Endothelial cell of umbilical vein (primary cell): ENCODE results near the gene CDH1. TPM values are rescaled to one million over a fixed set of nuclear protein-coding genes. Genes with fewer than 3 reads are reported as not detected.

Source experiments
- BruUV-seq: library from RNA; stranded (reverse); fragments of 400-500 nt; replicated peaks from 2 replicates; lab custom pipeline; 2021; lab: Mats Ljungman, UMichigan
- CTCF ChIA-PET: fragments of 300-600, 350-600 bp; sonication (Branson Sonifier 250); formaldehyde crosslinking; loops from one replicate; lab custom pipeline; 2021; ENCODE audit warnings: antibody characterized with exemption, inconsistent platforms; lab: Charles Lee
- POLR2A ChIA-PET: fragments of 300-600, 350-600 bp; sonication (Branson Sonifier 250); formaldehyde crosslinking; loops from one replicate; lab custom pipeline; 2021; ENCODE audit warnings: antibody characterized with exemption, inconsistent platforms; lab: Charles Lee
- DNase-seq: peaks from one replicate; pipeline ENCODE4 v3.0.0-alpha.2; 2011; ENCODE audit warnings: low read depth, low spot score
- FAIRE-seq: peaks from 2 replicates; lab custom pipeline; 2011; peaks lifted over from hg19 to GRCh38; lab: Jason Lieb, UNC
- H2AFZ ChIP-seq: 2 replicates; pipeline ENCODE4 v1.6.0; 2012; ENCODE audit warnings: low read depth, low read length, control low read depth, inconsistent platforms
- H3K27ac ChIP-seq: 2 replicates; pipeline ENCODE4 v1.5.1; 2011; ENCODE audit warnings: low read depth, mild to moderate bottlenecking, control low read depth, low read length, moderate library complexity; ENCODE audit not compliant: insufficient read depth
- H3K27me3 ChIP-seq, 2 experiments: 2 replicates each; pipeline versions ENCODE4 v1.6.0 to v1.6.1; 2011; ENCODE audit warnings: low read length in 2 of 2, mixed read lengths in 1 of 2; ENCODE audit not compliant: control insufficient read depth in 2 of 2, insufficient read depth in 2 of 2
- H3K36me3 ChIP-seq, 2 experiments: 2 replicates in 1 of 2; 3 replicates in 1 of 2; pipeline ENCODE4 v1.5.1; 2011; ENCODE audit warnings: low read length in 2 of 2, mild to moderate bottlenecking in 1 of 2, moderate library complexity in 1 of 2; ENCODE audit not compliant: control insufficient read depth in 2 of 2, insufficient read depth in 2 of 2; ENCODE audit errors: extremely low read depth in 1 of 2
- H3K4me1 ChIP-seq: 3 replicates; pipeline ENCODE4 v1.5.1; 2011; ENCODE audit warnings: mild to moderate bottlenecking, low read length; ENCODE audit not compliant: control insufficient read depth, insufficient read depth; ENCODE audit errors: extremely low read depth
- H3K4me2 ChIP-seq: 2 replicates; pipeline ENCODE4 v1.6.1; 2011; ENCODE audit warnings: low read length, control low read depth, mixed read lengths; ENCODE audit not compliant: insufficient read depth
- H3K4me3 ChIP-seq, 3 experiments: fragments of 200-600 bp in 1 of 3; sonication (generic), shearing (Covaris generic) in 1 of 3; replicated peaks in 1 of 3; 2 replicates each; pipeline ENCODE4 v1.5.1; 2011 to 2016; ENCODE audit warnings: control low read depth in 3 of 3, low read length in 3 of 3, mild to moderate bottlenecking in 2 of 3, inconsistent platforms in 1 of 3, low read depth in 1 of 3, moderate library complexity in 1 of 3; ENCODE audit not compliant: insufficient read depth in 1 of 3
- H3K79me2 ChIP-seq: 2 replicates; pipeline ENCODE4 v1.6.0; 2012; ENCODE audit warnings: low read length, inconsistent platforms; ENCODE audit not compliant: control insufficient read depth, insufficient read depth
- H3K9ac ChIP-seq: replicated peaks from 2 replicates; pipeline ENCODE3; 2011; ENCODE audit warnings: low read length, control low read depth; ENCODE audit not compliant: insufficient read depth; ENCODE audit errors: extremely low read depth
- H3K9me1 ChIP-seq: replicated peaks from 3 replicates; pipeline ENCODE4 v1.6.0; 2011; ENCODE audit warnings: mild to moderate bottlenecking, low read length; ENCODE audit not compliant: control insufficient read depth, insufficient read depth; ENCODE audit errors: extremely low read depth
- H3K9me3 ChIP-seq: replicated peaks from 2 replicates; pipeline ENCODE4 v1.5.1; 2012; ENCODE audit warnings: low read length, inconsistent platforms; ENCODE audit not compliant: control insufficient read depth, insufficient read depth
- H4K20me1 ChIP-seq: replicated peaks from 2 replicates; pipeline ENCODE3; 2011; ENCODE audit warnings: mild to moderate bottlenecking, low read length; ENCODE audit not compliant: control insufficient read depth, insufficient read depth; ENCODE audit errors: extremely low read depth
- EZH2 ChIP-seq: IDR thresholded peaks from 2 replicates; pipeline ENCODE4 v1.6.1; 2012; ENCODE audit warnings: borderline replicate concordance, low read depth, mild to moderate bottlenecking, moderate library complexity, low read length, inconsistent platforms; ENCODE audit not compliant: severe bottlenecking
- FOS ChIP-seq: IDR thresholded peaks from 2 replicates; pipeline ENCODE4 v1.6.1; 2011; ENCODE audit warnings: mild to moderate bottlenecking, low read length, moderate library complexity, borderline replicate concordance; ENCODE audit not compliant: insufficient read depth
- GATA2 ChIP-seq: IDR thresholded peaks from 2 replicates; pipeline ENCODE4 v1.7.0; 2011; ENCODE audit warnings: low read depth, mild to moderate bottlenecking, moderate library complexity, mixed read lengths, low read length; ENCODE audit not compliant: insufficient read length, insufficient read depth
- JUN ChIP-seq: IDR thresholded peaks from 2 replicates; pipeline ENCODE4 v1.6.1; 2011; ENCODE audit warnings: borderline replicate concordance, low read depth; ENCODE audit not compliant: insufficient read length, insufficient read depth
- MYC ChIP-seq: IDR thresholded peaks from one replicate; pipeline ENCODE4 v1.6.1; 2011; ENCODE audit warnings: mild to moderate bottlenecking, low read depth, low read length
- POLR2A ChIP-seq: IDR thresholded peaks from 2 replicates; pipeline ENCODE4 v1.6.1; 2012; ENCODE audit warnings: low read depth, mild to moderate bottlenecking, control low read depth, low read length
- POLR2AphosphoS5 ChIP-seq: IDR thresholded peaks from 2 replicates; pipeline ENCODE4 v1.6.1; 2012; ENCODE audit warnings: low read depth, mild to moderate bottlenecking, control low read depth, low read length, moderate library complexity; ENCODE audit not compliant: insufficient read depth
- dilution Hi-C: fragments of 300-500 bp; cut with MboI; formaldehyde crosslinking; loops from one replicate; pipeline ENCODE4 v1.15.0; 2019; ENCODE audit warnings: low sequenced_read_pairs; ENCODE audit not compliant: extremely low pct_ligation_motif_present
- intact Hi-C: fragments of 100-400 bp; cut with micrococcal nuclease; formaldehyde crosslinking; loops from one replicate; pipeline ENCODE4 v1.10.0; 2022
- polyA plus RNA-seq, 4 experiments: library from polyadenylated mRNA; depleted of rRNA in 3 of 4; stranded (reverse) in 3 of 4; unstranded in 1 of 4; fragments of >200 nt; gene quantifications; 2 replicates each; pipeline versions ENCODE4 v1.2.1 to v1.2.3, GENCODE V29; 2011 to 2012; ENCODE audit warnings: missing spikeins in 1 of 4
- total RNA-seq: library from RNA; stranded (reverse); gene quantifications from 2 replicates; pipeline ENCODE4 v1.2.3, GENCODE V29; 2021
- TF ChIP-seq, protein P1 (sequence below): IDR thresholded peaks from 2 replicates; pipeline ENCODE4 v1.6.1; 2011; ENCODE audit not compliant: insufficient read depth, insufficient read length
- TF ChIP-seq, protein P2 (sequence below), 2 donors: IDR thresholded peaks; 1 replicate in 1 of 2; 2 replicates in 1 of 2; pipeline ENCODE4 v1.5.1; 2011; ENCODE audit warnings: low read length in 2 of 2, mild to moderate bottlenecking in 2 of 2, moderate library complexity in 2 of 2, control low read depth in 1 of 2, inconsistent platforms in 1 of 2, low read depth in 1 of 2; ENCODE audit not compliant: insufficient read depth in 1 of 2; ENCODE audit errors: extremely low read depth in 1 of 2

CDH1 gene
- total and polyA plus RNA-seq, 2 donors (not counting 3 experiments of a cell fraction or from before 2014, with no cell fraction given): 0.28 to 0.69 TPM

DNA sequence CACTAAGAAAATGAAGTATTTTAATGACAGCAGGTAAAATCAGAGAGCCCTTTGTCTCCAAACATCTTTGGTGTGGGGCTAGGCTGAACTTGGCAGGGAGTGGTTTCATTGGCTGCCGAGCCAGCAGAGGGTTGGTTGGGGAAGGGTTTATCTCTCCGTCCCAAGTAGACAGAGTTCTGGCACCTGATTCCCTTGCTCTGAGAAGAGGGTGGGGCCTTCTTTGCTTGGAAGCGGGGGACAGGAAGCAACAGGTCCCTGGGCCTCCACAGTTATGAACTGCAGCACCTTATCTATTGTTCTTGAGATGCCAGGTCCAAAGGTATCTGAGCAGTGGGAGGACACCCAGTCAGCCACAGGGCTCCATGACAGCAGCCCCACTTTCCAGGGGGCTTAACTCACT is 12.3 kb upstream of the CDH1 start:
- no peak overlapping the region for H2AFZ ChIP-seq
- H3K4me3 ChIP-seq: no peak overlapping the region
- H3K4me1 ChIP-seq: no peaks in the 10 kb centered on the region
- no peaks in the 10 kb centered on the region for H3K9me3 ChIP-seq
- no peaks in the 10 kb centered on the region for H4K20me1 ChIP-seq
- dilution Hi-C loops (no loop called here), intact Hi-C loops (no loop called here)
- no TSS peak for BruUV-seq
- TF ChIP-seq EZH2: no peak
- no peak for TF ChIP-seq JUN
- TF ChIP-seq, protein P1, sequence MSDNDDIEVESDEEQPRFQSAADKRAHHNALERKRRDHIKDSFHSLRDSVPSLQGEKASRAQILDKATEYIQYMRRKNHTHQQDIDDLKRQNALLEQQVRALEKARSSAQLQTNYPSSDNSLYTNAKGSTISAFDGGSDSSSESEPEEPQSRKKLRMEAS: no peak
- no peak for TF ChIP-seq MYC
- no peak for TF ChIP-seq POLR2A
- no peak for TF ChIP-seq POLR2AphosphoS5
- TF ChIP-seq FOS: no peak
- TF ChIP-seq GATA2: no peak
- TF ChIP-seq, protein P2, sequence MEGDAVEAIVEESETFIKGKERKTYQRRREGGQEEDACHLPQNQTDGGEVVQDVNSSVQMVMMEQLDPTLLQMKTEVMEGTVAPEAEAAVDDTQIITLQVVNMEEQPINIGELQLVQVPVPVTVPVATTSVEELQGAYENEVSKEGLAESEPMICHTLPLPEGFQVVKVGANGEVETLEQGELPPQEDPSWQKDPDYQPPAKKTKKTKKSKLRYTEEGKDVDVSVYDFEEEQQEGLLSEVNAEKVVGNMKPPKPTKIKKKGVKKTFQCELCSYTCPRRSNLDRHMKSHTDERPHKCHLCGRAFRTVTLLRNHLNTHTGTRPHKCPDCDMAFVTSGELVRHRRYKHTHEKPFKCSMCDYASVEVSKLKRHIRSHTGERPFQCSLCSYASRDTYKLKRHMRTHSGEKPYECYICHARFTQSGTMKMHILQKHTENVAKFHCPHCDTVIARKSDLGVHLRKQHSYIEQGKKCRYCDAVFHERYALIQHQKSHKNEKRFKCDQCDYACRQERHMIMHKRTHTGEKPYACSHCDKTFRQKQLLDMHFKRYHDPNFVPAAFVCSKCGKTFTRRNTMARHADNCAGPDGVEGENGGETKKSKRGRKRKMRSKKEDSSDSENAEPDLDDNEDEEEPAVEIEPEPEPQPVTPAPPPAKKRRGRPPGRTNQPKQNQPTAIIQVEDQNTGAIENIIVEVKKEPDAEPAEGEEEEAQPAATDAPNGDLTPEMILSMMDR (IDR thresholded peaks at IDR 0.05; ENCODE audit: extremely low read depth in 1 of 2, insufficient read depth in 1 of 2, low read depth in 1 of 2, low read length in 2 of 2): no peak
- H3K79me2 ChIP-seq: no peaks in the 10 kb centered on the region
- no peak overlapping the region for H3K4me2 ChIP-seq
- H3K9me1 ChIP-seq: no peaks in the 10 kb centered on the region
- CTCF ChIA-PET: no interaction called here
- no peak overlapping the region for H3K27ac ChIP-seq
- DNase-seq (no peak), FAIRE-seq (no peak)
- POLR2A ChIA-PET: no interaction called here
- no peak overlapping the region for H3K9ac ChIP-seq
- H3K27me3 ChIP-seq: no peaks in the 10 kb centered on the region
- no peaks in the 10 kb centered on the region for H3K36me3 ChIP-seq
